ENCODE data around the gene CTNNBIP1. TPM values are rescaled to one million over a fixed set of nuclear protein-coding genes. Genes with fewer than 3 reads are reported as not detected.

The CTNNBIP1 gene
- total RNA-seq: 10 to 100 TPM; 58.0 to 99.3 (median 75.2) TPM

DNA sequence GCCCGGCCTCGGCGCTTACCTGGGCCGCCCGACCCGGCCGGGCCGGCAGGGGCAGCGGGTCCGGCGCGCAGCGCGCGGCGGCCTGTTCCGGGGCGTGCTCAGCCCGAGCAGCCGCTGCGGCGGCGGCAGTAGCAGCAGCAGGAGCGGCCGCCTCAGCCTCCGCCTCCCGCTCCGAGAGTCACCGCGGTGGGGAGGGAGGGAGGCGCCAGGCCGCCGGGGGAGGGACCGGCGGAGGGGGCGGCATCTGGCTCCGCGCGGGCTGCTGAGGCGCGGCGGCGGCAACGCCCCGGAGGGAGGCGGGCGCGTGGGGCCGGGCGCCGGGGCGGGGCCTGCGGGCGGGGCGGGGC lies at the start of gene CTNNBIP1:
Gene CTNNBIP1 (minus strand): TSS at position 194 of the 347 bp plus-strand sequence. CDS start 38,205 bp downstream, outside the sequence.
- intact Hi-C loops (cut with DNase I): no loop called here
- peak; percentile 70 to 80 for TF ChIP-seq POLR2A (IDR thresholded peaks at IDR 0.05)
- no peak for TF ChIP-seq CTCF (IDR thresholded peaks at IDR 0.05)
- H3K9me3 ChIP-seq: no peaks in the 10 kb centered on the region
- H3K4me1 ChIP-seq: peaks cover 17 to 21% of the 10 kb centered on the region in 2 donors
- no peak for DNase-seq
- H3K4me3 ChIP-seq (replicated peaks in 1 of 3): peak within 1 kb of the TSS; percentile 74 to 83 (median 78)
- H3K27me3 ChIP-seq: no peaks in the 10 kb centered on the region
- peak within 1 kb of the TSS; percentile 89 to 97 (median 91) for H3K27ac ChIP-seq
- WGBS, 2 donors: no CpG with 5 or more reads among the region's 55 CpGs
- no peaks in the 10 kb centered on the region for H3K36me3 ChIP-seq

DNA sequence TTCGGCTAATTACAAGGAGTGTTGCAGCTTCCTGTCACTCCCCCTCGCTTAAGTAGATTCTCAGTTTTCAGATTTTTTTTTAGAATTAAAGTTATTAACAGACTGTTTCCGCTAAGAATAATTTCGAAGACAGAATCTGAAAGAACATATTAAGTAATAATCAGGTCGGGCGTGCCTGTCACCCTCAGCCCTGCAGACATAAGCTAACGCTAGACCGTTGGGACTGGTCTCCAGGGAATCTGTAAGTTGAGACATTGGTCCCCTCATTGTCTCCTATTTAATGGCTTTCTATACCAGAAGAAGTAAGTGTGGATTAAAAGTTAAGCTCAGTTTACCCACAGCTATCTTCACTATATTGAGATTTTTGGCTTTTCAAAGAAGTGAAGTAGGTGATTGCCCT lies 47.7 kb upstream of the CTNNBIP1 start:
- H3K36me3 ChIP-seq: no peaks in the 10 kb centered on the region
- WGBS, 2 donors: 93 to 94% methylated on average over 8 of the region's 8 CpGs
- H3K9me3 ChIP-seq: no peaks in the 10 kb centered on the region
- no peaks in the 10 kb centered on the region for H3K27me3 ChIP-seq
- TF ChIP-seq POLR2A (IDR thresholded peaks at IDR 0.05): no peak
- no peak for TF ChIP-seq CTCF (IDR thresholded peaks at IDR 0.05)
- intact Hi-C loops (cut with DNase I): loop anchor here (10.0 kb wide), 1 partner anchor 207 kb away; no protein-coding TSS in a partner anchor
- DNase-seq: no peak
- no peak overlapping the region for H3K4me3 ChIP-seq (replicated peaks in 1 of 3)
- H3K27ac ChIP-seq: no peak overlapping the region
- no peaks in the 10 kb centered on the region for H3K4me1 ChIP-seq

DNA sequence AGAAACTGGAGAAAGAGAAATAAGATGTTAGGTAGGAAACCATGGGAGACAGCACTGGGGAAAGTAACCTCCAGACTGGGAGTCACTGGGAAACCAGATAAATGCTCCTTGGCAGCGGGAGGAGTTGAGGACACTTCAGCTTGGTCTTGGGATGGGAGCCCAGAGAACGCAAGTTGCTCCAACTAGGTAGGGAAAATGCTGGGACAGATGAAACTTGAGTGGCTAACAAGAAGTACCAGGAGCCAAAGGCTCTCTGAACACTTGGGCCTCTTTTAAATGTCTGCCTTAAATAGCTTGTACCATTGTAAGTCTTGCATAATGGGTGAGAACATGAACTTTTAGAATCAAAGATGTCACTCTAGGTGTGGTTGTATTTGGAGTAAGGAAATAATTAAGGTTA lies 36.2 kb upstream of the CTNNBIP1 start:
- no peak overlapping the region for H3K27ac ChIP-seq
- TF ChIP-seq POLR2A (IDR thresholded peaks at IDR 0.05) (no peak), CTCF (IDR thresholded peaks at IDR 0.05) (no peak)
- H3K4me1 ChIP-seq: peaks cover 10 to 18% of the 10 kb centered on the region in 2 donors
- intact Hi-C loops (cut with DNase I): no loop called here
- H3K9me3 ChIP-seq: no peaks in the 10 kb centered on the region
- H3K27me3 ChIP-seq: no peaks in the 10 kb centered on the region
- H3K36me3 ChIP-seq: no peaks in the 10 kb centered on the region
- 64 to 82% methylated on average over 2 of the region's 2 CpGs for WGBS, 2 donors
- no peak overlapping the region for H3K4me3 ChIP-seq (replicated peaks in 1 of 3)
- DNase-seq: peak in 1 of 2 donors; percentile 11

- Histone ChIP-seq H3K4me1 (peaks cover 10 to 18% of the 10 kb centered on the region in 2 donors), H3K36me3 (no peaks in the 10 kb centered on the region), H3K27ac (peak within 1 kb of the TSS; percentile 75 to 84 (median 80)), H3K27me3 (no peaks in the 10 kb centered on the region), H3K9me3 (no peaks in the 10 kb centered on the region), H3K4me3 (replicated peaks in 1 of 3) (peak within 1 kb of the TSS; percentile 63 to 67 (median 63))
- intact Hi-C loops (cut with DNase I): loop anchor here (5.0 kb wide), 1 partner anchor 89 kb away; the partner anchor contains the start of gene UBE4B
- peak in 1 of 6 experiments; percentile 4 for TF ChIP-seq CTCF (IDR thresholded peaks at IDR 0.05)
- TF ChIP-seq POLR2A (IDR thresholded peaks at IDR 0.05): peak in 1 of 2 donors; percentile 92
- WGBS, 2 donors: 0% methylated on average over 33 to 36 of the region's 53 CpGs
- peak; percentile 93 to 94 for DNase-seq
Measured at GRCh38 chr1:9942939-9943788, 33.1 kb upstream of the CTNNBIP1 start, which contains the start of the genes LZIC and NMNAT1. TSS of gene LZIC (minus strand) at chr1:9943391. CDS start at chr1:9936619, 6,772 bp downstream. TSS of gene NMNAT1 (plus strand) at chr1:9943475. CDS start at chr1:9972074, 28,599 bp downstream.
